GM12801 (cell line): ENCODE results near the gene ITSN2.

Source experiments
- CTCF ChIP-seq: IDR thresholded peaks from one replicate; pipeline ENCODE4 v1.5.1; 2011; ENCODE audit warnings: control low read depth; ENCODE audit not compliant: insufficient read length; ENCODE audit errors: extremely low read depth

Gene ITSN2

DNA sequence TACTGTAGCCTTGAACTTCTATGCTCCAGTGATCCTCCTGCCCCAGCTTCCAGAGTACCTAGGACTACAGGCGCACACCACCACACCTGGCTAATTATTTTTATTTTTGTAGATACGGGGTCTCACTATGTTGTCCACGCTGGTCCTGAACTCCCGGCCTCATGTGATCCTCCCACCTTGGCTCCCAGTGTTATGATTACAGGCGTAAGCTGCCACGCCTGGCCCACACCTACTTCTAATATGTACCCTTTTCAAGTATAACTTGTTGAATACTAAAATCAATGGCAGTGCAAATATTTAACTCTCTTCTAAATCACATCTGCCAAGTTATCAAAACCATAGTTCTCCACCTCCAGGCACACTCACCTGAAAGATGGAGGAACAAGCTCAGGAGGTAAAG is 58.7 kb downstream of the ITSN2 start:
- TF ChIP-seq CTCF, result no peak

- TF ChIP-seq CTCF, result no peak
Observed at GRCh38 chr2:24297663-24298062, 62.7 kb downstream of the ITSN2 start.

DNA sequence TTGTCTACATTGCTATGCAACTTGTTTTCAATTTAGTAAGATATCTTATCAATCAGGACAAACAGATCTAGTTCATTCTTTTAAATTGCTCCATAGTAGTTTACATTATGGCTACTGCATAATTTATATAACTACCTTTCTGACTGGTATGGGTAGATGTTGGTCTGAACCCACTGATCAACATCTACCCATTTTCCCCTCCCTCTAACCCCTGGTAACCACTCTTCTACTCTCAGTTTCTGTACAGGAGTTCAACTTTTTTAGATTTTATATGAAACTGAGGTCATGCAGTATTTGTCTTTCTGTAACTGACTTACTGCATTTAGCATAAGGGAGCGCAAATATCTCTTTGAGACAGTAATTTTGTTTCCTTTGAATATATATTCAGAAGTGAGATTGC is 73.2 kb downstream of the ITSN2 start:
- TF ChIP-seq CTCF, result no peak

GRCh38 chr2:24285484-24286152 is 74.7 kb downstream of the ITSN2 start:
- TF ChIP-seq CTCF, result no peak

DNA sequence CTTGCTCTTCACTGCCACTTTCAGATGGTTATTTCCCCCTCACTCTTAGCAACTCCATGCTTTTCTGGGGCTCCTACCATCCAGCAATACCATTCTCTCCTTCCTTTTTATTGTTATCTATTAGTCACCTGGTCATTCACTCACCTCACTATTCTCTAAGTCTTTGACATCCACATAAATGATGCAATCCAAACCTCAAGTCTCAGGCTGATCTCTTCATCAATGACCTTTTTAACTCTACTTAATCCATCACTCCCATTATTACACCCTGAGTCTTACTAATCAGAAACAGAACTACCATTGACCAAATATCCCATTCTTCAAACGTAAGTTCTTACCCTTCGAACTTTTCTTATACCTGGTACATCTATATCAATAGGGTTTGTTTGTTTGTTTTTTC is 79.7 kb downstream of the ITSN2 start:
- TF ChIP-seq CTCF, result no peak

DNA sequence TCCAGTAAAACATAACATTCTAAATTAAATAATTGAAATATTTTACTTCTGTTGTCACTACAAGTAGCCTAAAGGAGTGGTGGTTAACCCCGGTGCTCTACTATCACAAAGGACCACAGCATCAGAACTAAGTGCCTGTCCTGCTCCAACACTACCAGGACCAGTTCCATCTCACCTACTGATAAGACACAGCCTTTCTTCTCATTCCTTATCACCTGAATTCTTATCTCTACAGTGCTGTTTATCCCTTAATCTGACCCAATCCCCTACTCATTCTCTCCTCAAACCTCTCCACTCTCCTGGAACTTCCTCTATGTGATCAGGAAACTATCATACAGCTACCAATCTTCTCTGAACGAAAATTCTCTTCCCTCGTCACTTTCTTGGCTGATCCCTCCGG is 80.2 kb downstream of the ITSN2 start:
- no peak for TF ChIP-seq CTCF

GRCh38 chr2:24276349-24276899 is 83.9 kb downstream of the ITSN2 start:
- TF ChIP-seq CTCF, result no peak

DNA sequence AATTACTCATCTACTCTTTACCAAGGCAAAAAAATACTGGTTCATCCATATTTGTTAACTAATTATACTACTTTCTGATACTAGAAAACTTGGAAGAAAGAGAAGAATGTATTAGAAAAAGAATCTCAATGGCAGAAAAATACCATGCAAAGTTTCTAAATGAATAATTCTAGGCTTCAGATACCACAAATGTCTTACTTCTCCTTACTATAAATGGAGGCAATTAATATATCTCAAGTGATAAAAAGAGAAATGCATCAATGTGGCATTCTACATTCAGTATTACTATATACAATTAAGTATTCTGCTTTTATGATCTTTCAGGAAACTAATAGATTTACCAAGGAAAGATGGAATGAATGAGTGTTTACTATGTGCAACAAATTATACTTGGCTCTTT is 85.5 kb downstream of the ITSN2 start:
- no peak for TF ChIP-seq CTCF
